Stimulated activated CD4-positive, alpha-beta T cell treated with anti-CD3 and anti-CD28 coated beads, TNF-alpha, amount 100 ng/mL, for 24 hours (primary cell): ENCODE data around the gene WWTR1.

ENCODE experiments used
- DNase-seq, 3 experiments: peaks; one replicate each; pipeline ENCODE4 v3.0.0-alpha.2; 2020; ENCODE audit warnings: low read depth in 3 of 3

The WWTR1 gene

GRCh38 chr3:149473357-149474249 is 184.2 kb downstream of the WWTR1 start:
- no peak for DNase-seq

DNA sequence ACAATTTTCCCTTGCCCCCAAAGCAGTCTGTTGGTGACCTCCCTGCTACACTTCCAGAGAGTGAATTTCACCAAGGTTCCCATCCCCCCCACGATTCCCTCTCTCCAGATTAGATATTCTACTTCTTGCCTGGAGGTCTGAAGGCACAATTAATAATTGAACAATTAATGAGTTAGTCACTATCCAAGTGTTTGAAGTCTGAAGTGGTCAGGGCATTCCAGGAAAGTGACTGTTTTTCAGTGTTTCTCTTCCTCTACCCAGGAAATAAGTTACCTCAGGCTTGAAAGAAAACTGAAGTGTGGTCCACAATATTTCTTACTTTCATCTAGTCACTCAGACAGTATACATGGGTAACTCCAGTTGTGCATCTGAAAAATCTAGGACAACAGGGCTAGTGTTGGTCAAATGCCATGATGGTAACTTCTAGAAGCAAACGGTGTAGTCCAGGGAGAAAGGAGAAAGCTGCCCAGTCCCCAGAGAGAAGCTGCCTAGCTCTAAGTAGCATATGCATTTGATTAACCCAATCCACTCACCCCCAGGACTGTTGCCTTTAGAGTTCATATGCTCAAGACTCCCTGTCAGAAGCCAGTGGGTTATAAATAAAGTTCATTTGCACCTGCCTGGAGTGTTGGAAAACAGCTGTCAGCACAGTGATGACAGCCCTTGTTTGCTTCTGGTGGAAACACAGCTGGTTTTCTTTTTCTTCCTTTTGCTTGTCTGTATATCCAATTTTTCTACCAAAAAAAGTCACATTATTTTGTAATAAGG is 185.6 kb downstream of the WWTR1 start:
- no peak for DNase-seq

- no peak for DNase-seq
These were observed 187.4 kb downstream of the WWTR1 start for GRCh38 chr3:149470381-149470780.

GRCh38 chr3:149468504-149469212 is 189.2 kb downstream of the WWTR1 start:
- DNase-seq, result no peak
